Left forelimb (tissue), 1 donor: ENCODE measurements around the gene AHSG.
"Not testable (repeated sequence)": the region's sequence is repeated elsewhere in the genome, so short reads cannot be mapped to it uniquely, and the experiment has no call there.

Source experiments
- DNase-seq: peaks from one replicate; pipeline ENCODE4 v3.0.0-alpha.2; 2018; ENCODE audit warnings: low spot score

The AHSG gene

DNA sequence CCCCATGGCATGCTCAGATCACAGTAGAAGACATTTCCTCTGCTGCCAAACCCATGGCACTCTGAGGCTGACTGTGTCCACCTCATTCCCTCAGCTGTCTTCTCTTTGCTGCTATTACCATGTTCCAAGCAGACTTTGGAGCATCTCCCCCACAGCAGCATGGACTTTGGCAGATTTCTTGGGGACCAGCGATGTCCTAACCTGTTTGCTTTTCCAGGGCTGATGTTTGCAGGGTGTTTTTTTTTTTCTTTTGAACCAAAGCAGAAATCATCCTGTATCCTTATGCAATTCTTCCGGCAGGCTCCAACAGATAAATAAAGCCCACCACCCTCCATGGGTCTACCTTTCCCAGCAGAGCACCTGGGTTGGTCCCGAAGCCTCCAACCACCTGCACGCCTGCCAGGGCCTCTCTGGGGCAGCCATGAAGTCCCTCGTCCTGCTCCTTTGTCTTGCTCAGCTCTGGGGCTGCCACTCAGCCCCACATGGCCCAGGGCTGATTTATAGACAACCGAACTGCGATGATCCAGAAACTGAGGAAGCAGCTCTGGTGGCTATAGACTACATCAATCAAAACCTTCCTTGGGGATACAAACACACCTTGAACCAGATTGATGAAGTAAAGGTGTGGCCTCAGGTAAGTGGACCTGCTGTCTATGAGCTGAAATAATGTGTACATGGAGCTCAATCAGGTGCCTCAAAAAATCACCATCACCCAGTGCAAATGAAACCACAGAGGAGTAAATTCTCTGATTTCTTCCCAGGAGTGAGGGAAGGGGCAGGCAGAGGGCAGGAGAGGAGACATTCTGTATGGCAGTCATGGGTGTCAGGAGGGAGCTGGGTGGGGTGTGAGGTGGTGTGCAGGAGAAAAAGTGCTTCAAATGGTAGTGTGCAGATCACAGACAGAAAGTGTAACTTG lies at the start of gene AHSG:
TSS of gene AHSG (plus strand) at position 340 of the 916 bp plus-strand sequence. CDS start at position 422, 82 bp downstream.
- DNase-seq, result no peak

- DNase-seq, result no peak
These were observed 48.3 kb upstream of the AHSG start for GRCh38 chr3:186564586-186564985.

GRCh38 chr3:186566772-186567071 lies 46.1 kb upstream of the AHSG start:
- DNase-seq, result no peak

GRCh38 chr3:186567072-186567921 lies 45.6 kb upstream of the AHSG start, which contains the start of gene TBCCD1:
TBCCD1 (minus strand) TSS chr3:186567339; CDS start chr3:186564329, 3,010 bp downstream.
- peak; percentile 98 for DNase-seq

DNA sequence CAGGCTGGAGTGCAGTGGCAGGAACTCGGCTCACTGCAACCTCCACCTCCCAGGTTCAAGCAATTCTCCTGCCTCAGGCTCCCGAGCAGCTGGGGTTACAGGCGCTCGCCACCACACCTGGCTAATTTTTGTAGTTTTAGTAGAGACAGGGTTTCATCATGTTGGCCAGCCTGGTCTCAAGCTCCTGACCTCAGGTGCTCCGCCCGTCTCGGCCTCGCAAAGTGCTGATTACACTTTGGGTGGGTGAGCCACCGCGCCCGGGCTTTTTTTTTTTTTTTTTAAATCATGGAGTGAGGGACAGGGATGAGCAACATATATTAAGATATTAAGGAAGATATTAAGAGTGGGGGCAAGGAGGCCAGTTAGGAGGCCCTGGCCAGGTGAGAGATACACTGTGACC lies 43.5 kb upstream of the AHSG start:
- DNase-seq, result not testable (repeated sequence)

- DNase-seq, result no peak
These were observed 43.1 kb upstream of the AHSG start for GRCh38 chr3:186569779-186570095.

DNA sequence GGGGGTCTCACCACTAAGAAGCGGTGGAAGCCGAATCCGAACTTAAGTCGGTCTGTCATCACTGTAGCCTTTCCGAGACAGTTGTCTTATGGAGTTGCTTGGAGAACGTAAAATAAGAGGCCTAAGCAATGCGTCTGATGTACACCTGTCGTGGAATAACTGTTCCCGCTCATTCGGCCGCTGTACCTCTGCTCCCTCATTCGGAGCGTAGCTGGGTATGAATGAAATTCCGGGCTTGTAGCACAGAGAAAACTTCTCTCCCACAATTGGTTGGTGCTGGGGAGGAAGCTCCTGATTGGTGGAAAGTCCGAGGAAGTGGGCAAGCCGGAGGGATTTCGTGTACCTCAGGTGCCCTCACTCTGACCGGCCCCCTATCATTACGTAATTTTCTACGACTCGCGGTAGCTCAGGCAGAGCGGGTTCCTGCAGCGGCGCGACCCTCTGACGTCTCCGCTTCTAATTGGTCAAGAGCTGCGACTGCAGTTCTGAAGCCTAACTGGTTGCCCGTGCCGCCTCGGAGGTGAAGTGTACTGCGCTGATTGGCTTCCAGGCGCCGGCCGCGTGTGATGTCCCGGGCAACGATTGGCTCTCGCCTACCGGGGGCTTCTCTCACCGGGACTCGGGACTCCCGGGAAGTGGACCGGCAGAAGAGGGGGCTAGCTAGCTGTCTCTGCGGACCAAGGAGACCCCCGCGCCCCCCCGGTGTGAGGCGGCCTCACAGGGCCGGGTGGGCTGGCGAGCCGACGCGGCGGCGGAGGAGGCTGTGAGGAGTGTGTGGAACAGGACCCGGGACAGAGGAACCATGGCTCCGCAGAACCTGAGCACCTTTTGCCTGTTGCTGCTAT lies 42.5 kb upstream of the AHSG start, which contains the start of gene DNAJB11:
TSS of gene DNAJB11 (plus strand) at position 625 of the 845 bp plus-strand sequence. CDS start at position 803, 178 bp downstream.
- DNase-seq, result peak; percentile 99

GRCh38 chr3:186570941-186571643 lies 41.8 kb upstream of the AHSG start:
- DNase-seq, result no peak

- DNase-seq, result no peak
These were observed 41.2 kb upstream of the AHSG start for GRCh38 chr3:186571644-186572013.

GRCh38 chr3:186577521-186577920 lies 35.3 kb upstream of the AHSG start:
- no peak for DNase-seq

DNA sequence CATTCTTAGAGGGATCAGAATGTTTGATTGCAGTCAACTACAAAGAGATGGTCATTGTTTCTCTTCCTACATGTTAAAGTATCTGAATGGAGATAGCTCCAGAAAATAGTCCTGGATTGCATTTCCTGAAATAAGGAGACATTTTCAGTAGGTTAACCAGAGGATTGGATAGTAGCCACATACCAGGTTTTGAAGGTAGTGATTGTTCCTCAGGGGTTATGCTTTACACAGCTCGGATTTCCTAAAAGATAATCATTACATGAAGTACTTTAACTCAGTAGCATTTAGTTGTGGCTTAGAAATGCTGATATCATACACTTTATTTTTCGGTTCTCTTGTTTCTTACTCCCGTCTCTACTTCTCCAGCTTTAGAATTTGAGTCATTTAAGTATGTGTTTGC lies 32.1 kb upstream of the AHSG start:
- no peak for DNase-seq

DNA sequence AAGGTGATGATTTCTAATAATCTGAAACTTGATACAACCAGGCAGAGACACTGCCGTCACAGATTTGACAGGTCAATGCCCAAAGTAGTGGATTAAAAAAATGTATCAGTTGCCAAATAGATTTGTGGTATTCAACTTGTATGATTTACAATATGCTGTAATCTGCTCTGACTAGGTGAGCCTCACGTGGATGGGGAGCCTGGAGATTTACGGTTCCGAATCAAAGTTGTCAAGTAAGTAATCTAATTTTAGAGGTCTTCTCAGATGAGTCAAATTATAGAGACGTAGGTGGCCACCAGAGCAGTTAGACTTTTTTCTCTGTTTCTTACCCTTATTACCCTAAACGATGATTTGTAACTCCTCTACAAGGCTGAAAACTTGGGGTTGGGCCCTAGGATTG lies 30.3 kb upstream of the AHSG start:
- DNase-seq, result no peak

GRCh38 chr3:186583831-186584230 lies 29.0 kb upstream of the AHSG start:
- no peak for DNase-seq

- DNase-seq, result not testable (repeated sequence)
These were observed 26.6 kb upstream of the AHSG start for GRCh38 chr3:186586245-186586644.

DNA sequence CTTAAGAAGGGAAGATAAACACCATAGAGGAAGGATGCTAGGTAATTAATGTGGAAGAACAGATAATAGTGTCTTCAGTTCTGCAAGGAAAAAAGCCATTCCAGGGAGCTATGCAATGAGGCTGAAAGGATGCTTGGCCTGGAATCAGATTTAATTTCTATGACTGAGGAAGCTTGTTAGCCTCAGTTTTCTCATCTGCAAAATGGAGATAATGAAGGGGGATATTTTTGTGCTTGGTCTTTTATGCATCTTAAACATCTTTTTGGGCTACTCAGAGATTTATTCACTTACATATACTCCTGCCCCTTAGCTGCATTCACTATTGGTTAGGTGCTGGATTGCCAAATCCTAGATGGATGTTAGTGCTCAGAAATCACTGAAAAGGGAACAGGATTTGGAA lies 25.7 kb upstream of the AHSG start:
- no peak for DNase-seq

DNA sequence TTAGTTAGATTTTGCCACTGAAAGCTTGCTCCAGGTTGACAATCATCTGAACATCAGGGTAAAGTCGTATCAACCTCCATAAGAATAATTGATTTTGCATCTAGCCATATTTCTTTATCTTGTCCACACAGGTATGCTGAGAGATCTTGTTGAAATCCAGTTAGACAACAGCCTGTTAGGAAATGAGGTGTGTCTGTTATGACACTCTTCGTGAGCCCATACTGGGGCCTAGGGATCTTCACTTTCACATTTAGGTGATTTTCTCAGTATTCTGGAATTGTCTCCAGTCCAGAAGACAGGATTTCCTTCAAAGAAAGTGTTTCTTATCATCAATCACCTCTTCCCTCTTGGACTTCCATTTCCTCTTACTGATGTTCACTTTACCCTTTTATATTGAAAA lies 24.2 kb upstream of the AHSG start:
- no peak for DNase-seq

DNA sequence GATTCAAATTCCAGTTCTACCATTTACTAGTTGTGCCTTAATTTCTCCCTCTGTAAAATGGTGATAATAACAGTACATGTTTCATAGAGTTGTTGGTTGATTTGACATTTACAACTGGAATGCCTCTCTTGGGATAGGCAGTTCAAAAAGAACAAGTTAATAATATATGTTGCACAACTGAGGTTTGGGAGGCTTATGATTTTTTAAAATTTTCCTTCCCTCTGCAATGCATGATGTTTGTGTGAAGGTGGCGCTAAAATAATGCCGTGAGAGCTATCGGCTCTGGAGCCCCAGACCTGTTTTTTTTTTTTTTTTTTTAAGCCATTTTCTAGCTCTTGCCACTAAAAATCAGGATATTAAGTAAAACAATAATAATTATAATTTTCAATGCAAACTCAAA lies 23.7 kb upstream of the AHSG start:
- no peak for DNase-seq

DNA sequence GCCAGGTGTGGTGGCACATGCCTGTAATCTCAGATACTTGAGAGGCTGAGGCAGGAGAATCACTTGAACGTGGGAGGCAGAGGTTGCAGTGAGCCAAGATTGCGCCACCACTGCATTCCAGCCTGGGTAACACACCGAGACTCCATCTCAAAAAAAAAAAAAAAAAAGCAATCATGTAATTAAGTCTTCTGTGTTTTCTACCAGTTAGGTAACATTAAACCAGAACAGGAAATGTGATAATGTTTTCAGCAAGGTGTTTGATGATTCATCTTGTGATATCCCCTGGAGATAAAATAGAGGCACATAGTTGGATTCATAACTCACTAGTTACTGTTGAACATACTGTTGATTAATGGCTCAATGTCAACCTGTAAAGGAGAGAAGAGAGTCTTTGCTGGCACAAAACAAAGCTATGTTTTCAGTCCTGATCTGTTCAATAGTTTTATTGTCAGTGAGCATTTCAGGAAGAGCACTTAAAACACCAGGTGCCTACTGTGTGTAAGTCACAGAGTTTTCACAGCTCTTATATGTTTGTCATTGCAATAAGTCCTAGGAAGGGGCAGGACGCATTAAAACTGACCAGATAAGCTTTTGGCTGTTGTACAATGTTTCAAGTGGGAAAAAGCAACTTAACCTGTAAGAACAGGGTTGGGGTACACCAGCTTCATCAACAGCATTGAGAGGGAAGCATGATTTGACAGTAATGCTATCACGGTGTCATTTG lies 22.8 kb upstream of the AHSG start:
- DNase-seq, result no peak

DNA sequence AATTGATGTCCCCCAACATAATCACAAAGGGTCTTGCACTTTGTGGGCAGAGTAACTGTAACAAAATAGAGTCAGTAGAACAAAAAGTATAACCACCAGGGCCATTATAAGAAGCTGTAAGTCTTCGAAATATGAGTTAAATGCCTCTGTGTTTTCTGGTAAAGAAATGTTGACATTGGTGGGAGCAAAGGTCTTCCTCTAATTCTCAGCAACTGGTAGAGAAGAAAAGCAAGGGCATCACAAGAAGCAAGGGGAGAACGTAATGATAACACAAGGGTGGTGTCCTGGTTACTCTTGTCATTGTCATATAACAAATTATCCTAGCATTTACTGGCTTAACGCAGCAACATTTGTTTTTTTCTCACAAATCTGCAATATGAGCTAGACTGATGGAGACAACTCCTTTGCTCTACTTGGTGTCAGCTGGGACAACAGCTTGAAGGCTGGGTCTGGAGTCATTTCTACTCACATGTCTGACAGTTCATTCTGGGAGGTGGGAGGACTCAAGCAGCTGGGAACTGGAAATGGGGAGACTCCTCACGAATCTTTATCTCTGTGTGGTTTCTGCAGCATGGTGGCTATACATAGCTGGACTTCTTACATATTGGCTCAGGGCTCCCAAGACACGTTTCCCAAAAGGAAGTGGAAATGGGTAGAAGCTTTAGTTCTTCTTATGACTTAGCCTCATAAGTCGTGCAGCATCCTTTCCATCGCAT lies 22.1 kb upstream of the AHSG start:
- DNase-seq, result no peak

DNA sequence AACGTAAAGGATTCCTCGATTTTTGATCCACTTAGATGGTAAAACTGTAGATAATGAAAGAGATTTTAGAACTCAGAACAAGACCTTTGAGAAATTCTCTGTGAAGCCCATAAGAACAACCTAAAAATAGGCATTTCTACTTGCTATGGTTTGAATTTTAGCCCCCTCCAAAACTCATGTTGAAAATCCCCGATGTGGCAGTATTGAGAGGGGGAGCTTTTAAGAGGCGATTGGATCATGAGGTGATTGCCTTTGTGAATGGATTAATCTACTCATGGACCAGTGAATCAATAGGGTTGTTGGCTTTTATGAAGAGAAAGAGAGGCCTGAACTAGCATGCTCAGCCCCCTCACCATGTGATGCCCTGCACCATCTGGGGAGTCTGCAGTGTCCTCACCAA lies 20.2 kb upstream of the AHSG start:
- no peak for DNase-seq
